NCI-H2196 treated with DMSO at 0.1 percent for 48 hours (cell line): ENCODE results near the gene GRK6.

Experiments
- DNase-seq: peaks from one replicate; lab custom pipeline; 2025; ENCODE audit not compliant: unreplicated experiment; lab: John Stamatoyannopoulos, UW

The GRK6 gene

DNA sequence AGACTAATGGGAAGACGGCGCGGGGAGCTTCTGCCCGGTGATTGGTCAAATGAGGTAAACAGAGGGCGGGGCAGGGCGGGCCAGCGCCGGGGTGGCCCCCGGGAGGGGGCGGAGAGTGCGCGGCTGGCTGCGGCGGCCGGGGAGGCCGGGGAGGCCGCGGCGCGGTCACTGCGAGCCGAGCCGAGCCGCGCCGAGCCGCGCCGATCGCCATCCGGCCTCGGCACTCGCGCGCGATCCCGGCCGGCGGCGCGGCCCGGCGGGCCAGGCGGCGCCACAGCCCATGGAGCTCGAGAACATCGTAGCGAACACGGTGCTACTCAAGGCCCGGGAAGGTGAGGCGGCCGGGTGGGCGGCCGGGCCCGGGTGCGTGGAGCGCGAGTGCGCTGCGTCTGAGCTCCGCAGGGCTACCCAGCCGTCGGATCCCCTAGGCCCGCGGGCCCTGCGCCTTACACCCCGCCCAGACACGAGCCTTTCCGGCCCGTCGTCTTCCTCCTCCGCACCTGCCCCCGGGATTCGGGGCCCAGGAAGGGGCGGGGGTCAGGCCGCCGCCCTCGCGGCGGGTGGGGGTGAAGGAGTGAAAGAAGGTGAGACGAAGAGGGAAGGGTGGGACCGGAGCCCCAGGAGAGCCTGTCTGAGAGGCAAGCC, at the start of gene GRK6:
TSS of gene GRK6 (plus strand) at position 111 of the 645 bp plus-strand sequence. CDS start at position 281, 170 bp downstream.
- DNase-seq: no peak

DNA sequence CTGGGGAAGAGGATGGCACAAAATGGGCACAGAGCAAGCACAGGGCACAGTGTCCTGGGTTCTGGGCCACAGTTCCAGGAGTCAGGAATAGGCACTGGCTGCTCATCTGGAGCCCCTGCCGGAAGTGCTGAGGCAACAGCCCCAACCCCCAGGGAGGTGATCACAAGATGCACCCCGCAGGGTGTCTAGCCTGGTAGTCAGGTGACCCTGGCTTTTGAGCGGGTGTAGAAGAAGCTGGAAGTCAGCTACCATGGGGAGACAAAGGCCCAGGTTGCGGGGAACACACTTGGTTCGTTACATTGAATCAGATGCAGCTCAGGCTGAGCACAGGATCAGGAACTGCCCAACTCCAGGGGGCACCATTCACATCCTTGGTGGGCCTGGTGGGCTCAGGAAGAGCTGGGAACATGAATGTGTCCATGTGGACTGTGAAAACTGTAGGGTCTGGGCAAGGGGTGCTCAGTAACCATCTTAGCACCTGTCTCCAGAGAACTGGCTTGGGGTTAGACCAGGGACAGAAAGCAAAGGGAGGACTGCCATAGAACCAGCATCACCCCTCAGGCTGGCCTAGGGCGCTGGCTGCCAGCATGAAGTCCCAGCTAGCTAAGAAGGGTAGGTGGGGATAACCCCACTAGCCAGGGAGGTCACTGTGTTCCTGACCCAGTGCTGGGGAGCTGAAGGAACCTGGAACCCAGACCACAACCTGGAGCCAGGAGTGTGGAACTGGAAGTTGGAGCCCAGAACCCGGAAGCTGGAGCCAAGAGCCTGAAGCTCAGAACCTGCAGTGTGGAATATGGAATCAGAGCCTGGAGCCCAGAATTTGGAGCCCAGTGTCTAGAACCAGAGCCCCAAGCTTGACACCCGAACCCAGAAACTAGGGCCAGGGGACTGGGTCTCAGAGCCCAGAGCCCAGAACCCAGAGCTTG, 48.4 kb upstream of the GRK6 start:
- DNase-seq: no peak

DNA sequence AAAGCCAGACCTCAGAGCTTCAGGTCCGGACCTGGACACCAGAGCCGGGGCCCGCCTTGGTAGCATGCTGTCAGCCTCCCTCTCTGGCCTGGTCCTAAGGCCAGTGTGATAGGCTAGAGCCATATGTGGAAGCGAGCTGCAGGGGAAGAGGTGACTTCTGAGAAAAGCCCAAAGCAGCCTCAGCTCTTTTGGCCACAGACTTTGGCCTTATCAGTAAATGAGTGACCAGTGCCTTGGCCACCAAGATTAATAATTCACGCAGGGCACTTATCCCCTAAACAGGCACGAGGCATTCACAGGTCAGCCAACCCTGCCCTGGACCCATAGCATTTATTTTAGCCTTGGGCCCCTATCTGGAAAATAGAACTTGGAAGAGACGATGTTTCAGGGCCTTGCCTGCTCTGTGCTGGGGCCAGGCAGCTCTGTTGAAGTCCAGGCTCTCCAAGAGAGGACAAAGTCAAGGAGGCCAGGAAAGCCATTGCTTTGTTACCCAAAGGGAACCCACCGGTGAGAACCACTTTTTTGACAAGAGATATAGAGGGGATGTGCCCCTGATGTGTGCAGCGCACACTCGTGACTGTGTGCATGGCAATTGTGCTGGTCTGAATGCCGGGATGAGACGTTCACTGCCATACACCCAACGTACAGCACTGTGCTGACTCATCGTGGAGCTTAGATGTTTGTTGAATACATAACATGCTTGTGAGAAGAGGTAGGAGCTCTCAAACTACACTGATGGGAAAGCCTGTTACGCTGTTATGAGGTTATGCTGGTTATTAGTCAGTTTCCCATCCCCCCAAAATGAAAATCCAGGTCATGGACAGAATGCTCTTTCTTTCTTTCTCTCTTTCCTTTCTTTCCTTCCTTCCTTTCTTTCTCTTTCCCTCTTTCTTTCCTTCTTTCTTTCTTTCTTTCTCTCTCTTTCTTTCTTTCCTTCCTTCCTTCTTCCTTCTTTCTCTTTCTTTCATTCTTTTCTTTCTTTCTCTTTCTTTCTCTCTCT, 47.3 kb upstream of the GRK6 start:
- DNase-seq: no peak

DNA sequence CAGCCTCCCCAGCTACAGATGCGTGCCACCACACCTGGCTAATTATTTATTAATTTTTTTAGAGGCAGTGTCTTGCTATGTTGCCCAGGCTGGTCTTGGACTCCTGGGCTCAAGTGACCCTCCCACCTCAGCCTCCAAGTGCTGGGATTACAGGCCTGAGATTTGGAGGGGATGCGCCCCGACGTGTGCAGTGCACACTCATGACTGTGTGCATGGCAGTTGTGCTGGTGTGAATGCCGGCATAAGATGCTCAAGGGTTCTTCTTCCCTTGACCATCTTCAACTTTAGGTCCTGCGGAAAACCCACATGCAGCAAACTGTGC, 45.7 kb upstream of the GRK6 start:
- no peak for DNase-seq

DNA sequence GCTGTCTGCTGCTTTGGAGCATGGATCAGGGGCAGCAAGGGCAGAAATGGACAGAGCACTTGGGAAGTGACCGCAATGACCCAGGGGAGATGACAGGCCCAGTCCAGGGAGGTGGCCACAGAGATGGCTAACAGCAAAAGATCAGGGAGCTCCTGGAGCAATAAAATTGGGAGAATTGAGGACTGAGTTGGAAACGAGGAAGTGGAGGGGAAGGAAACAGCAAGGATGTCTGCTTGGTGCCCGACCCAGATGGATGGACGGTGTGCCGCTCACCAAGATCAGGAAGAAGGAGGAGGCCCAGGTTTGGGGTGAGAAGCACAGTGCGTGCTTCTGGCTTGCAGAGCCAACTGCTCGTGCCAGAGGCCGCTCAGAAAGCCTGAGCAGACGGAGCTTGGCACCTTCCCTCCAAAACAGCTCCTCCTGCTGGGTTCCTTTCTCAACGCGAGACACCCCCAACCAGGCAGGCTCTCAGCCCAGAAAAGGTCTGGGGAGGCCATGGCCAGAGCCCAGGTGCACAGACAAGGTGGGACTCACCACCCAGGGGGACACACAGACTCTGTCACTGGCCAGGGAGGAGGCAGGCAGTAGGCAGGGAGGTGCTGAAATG, 44.0 kb upstream of the GRK6 start:
- no peak for DNase-seq

DNA sequence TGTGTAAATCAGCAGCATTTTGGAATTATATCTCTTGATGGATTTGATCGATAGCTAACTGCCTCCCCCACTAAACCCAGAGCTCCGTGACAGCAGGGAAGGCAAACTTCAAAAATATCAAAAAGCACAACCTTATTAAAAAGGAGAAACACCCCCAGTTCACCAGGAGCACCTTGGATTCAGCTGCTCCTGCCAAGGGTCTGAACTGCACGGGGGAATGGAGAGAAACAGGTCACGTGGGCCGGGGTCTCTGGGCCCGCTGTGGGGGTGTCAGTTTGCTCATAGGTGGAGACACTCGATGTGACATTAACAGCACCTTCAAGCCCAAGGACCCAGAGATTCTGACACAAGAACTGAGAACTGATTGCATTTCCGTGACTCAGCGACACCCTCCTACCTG, 43.3 kb upstream of the GRK6 start:
- no peak for DNase-seq

DNA sequence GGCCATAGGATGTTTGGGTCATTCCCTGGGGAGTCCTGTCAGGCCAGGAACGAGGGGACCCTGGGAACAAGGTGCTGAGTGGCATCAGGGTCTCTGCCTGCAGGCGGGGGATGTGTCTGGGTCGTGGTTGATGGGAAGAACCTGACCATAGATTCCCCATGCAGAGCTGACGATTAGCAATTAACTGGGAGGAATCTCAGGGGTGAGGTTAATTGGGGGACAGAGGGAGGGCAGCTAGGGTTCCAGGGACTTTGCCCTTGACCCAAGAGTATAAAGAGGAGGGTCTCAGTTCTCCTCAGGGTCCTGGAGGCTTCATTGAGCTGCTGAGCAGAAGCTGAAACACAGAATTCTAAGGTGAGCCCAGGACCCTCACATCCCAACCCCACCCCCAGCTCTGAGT, 42.3 kb upstream of the GRK6 start, which contains the start of gene SLC34A1:
TSS of gene SLC34A1 (plus strand) at position 301 of the 400 bp plus-strand sequence. CDS start 1,308 bp downstream, outside the sequence.
- DNase-seq: no peak

DNA sequence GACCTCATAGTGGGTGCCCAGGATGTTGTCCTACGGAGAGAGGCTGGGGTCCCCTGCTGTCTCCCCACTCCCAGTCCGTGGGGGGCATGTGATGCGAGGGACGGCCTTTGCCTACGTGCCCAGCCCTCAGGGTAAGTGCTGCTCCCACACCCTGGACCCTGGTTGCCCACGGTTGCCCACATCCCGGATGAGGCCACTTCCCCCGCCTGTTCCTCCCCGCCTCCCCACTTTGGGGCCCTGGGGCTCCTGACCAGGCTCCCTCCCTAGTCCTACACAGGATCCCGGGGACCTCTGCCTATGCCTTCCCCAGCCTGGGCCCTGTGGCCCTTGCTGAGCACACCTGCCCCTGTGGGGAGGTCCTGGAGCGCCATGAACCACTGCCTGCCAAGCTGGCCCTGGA, 40.8 kb upstream of the GRK6 start:
- no peak for DNase-seq

DNA sequence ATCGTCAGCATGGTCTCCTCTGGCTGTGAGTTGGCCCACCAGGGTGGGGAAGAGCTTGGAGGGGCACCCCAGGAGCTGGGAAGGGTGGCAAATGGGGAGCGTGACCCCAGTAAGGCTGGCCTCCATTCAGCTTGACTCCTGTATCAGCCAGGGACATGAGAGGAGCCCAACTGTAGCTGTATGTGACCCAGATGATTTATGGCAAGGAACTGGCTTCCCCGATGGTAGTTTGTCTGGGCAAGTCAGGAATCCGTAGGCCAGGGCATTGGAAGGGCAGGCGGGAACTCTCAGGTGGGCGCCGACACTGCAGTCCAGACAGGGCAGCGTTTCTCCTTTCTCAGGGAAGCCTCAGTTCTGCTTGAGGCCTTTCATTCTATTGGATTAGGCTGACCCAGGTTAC, 39.9 kb upstream of the GRK6 start:
- DNase-seq: no peak

DNA sequence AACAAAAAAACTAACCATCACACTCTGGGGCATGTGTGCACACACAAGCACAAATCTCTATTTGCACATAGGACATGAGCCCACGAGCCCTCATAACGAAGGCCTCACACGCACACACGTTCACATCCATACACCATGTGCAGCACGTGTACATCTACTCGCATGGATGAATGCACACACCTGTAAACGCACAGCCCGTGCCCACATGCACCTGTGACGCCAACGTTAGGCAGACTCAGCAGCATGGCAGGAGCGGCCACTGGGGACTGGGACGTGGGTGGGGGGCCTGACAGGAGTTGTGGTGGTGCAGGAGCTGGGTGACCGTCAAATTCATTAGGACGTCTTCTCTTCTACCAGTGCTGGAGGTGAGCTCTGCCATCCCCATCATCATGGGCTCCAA, 39.1 kb upstream of the GRK6 start:
- DNase-seq: no peak

DNA sequence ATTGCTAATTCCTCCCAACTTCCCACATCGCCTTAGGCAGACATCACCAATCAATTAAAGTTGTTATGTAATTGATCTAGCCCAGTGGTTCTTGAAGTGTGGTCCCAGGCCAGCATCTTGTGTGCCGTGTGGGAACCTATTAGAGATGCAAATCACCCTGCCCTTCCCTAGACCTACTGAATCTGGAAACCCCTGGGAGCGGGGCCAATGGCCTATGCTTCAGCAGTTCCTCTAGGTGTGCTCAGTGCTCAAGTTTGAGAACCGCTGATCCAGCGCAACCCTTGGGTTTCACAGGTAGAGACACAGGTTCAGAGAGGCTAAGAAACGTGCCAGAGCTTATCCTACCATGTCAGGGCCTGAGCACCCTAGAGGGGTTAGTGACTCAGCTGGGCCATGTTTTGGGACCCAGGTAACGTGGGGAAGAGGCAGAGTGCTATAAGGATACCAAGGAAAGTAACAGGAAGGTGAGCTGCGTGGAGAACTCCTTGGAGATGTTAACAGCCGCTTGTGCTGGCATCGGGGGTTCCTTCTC, 37.9 kb upstream of the GRK6 start:
- DNase-seq: no peak

DNA sequence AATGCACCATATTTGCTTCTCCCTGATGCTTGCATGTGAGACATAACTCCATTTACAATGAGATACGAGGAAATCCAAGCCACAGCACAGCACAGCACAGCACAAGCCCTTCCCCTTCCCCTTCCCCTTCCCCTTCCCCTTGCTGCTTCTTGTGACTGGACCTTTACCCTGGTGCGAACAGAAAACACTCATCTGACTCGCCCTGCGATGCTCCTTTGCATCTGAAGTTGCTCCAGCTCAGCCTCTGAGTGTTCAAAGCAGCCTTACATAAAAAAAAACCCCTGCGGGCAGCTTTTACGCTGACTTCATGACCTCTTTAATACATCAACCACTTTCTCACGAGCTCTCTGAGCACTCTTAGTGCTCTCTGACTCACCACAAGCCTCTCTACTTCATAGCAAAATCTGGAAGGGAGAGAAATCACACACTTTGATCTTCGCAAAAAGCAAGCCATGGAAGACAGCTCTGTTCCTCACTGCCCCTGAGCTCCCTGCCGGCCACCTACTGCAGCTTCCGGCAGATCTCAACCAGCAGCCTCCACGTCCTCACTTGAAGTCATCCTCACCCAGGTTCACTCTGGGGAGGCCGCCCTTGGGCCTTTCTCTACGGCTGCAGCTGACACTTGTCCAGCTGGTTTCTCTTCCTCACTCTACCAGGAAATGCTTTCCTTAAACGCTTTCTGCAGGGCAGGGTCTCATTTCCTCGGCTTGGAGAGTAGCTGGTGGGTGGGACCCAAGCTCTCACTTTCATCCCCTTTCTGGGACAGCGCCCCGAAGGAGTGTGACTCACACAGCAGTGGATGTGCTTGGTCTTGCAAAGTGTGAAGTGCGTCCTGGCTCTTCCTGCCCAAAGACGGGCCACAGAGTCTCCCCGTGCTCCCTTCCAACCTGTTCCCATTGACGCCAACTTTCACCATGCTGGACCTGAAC, 37.0 kb upstream of the GRK6 start:
- no peak for DNase-seq

DNA sequence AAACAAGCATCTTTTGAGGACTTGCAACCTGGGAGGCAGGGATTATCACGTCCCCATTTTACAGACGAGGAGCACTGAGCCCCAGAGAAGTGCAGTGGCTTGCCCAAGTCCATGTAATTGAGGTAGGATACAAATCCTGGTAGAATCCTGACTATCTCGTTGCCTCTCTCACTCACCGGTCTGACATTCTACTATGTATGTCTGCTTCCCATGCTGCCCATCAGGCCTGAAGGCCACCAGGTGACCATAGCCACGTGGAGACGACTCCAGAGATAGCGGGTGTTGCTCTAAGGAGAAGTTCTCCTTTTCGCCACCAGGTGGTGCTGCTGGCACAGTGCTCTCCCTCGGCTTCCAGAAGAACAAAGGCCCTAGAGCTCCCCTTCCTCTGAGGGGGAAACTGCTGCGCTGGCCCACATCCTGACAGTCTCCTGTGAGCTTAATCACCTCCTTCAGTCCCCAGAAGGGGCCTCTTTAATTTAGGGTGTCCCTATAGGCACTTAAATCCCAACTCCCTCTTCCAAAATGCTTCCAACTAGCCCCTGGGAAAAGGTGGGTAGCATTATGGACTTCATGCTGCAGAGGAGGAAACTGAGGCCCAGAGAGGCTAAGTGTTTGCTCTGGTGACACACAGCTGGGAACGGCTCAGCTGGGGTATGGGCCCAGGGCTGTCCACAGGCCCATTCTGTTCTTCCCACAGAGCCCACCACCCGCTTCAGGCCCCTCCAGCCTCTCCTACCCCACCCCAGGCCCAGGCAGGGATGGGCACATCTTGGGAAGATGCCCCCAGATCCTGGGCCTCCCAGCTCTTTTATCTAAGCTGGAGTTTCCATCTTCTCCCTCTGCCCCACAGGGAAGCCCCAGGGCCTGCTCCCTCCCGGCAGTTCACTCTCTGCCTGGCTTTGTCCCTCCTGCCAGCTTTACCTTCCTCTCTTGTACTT, 35.8 kb upstream of the GRK6 start:
- DNase-seq: peak; percentile 71

DNA sequence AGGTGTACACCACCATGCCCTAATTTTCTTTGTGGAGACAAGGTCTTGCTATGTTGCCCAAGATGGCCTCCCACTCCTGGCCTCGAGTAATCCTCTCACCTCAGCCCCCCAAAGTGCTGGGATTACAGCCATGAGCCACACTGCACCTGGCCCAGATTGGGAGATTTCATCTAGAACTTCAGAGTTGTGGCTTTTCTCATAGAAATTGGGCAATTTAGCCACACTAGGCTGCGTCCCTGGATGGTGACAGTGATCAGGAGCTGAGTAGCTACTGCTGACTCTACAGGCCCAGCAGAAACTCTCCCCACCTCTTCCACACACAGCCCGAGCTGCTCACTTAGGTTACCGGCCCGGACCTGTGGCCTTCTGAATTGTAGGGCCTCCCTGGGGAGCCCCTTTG, 33.7 kb upstream of the GRK6 start:
- no peak for DNase-seq

DNA sequence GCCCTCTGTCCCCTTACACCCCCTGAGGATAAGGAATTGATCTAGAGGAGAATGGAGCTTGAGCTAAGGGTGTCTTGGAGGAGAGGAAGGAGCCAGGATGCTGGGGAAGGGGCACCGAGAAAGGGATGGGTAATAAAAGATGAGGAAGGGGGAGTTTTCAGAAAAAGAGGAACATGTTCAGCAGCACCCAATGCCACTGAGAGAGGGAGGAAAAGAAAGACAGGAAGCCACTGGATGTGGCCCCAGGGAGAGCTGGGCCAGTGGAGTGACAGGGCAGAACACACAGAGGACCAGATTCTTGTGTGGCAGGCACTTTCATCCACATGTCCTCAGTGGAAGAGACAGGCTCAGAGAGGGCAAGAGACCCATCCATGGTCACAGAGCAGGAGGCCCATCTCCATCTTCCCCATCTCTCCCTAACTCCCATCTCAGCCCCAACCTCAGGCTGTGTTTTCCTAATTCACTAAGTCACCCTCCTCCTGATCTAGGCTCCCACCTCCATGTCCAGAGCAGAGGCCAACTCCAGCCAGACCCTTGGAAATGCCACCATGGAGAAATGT, 33.2 kb upstream of the GRK6 start:
- DNase-seq: no peak

DNA sequence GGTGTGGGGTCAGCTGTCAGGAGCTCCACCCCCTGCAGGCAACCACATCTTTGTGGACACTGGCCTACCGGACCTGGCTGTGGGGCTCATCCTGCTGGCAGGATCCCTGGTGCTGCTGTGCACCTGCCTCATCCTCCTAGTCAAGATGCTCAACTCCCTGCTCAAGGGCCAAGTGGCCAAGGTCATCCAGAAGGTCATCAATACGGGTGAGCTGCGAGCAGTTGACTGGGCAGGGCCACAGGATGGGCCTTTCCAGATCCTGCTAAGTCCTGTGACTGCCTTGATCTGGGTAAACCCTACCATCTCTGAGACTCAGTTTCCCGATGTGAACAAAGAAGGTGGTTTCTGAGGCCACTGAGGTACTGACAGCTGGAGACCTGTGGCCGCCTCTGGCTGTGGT, 32.5 kb upstream of the GRK6 start:
- no peak for DNase-seq

DNA sequence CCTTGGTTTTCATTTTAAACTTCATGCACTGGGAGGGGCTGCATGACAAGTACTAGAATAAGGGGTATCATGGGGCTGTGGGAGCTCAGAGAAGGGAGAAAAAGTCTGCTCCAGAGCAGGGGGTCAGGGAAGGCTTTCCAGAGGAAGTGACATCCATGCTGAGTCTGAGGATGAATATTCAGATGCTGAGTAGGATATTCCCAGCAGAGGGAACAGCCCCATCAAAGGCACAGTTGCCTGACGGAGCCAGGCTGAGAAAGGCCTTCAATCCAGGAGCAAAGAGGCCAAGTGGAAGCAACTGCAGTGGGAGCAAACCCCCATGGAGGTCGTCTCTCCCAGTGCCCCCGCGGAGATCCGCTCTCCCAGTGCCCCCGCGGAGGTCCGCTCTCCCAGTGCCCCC, 30.4 kb upstream of the GRK6 start:
- DNase-seq: no peak

DNA sequence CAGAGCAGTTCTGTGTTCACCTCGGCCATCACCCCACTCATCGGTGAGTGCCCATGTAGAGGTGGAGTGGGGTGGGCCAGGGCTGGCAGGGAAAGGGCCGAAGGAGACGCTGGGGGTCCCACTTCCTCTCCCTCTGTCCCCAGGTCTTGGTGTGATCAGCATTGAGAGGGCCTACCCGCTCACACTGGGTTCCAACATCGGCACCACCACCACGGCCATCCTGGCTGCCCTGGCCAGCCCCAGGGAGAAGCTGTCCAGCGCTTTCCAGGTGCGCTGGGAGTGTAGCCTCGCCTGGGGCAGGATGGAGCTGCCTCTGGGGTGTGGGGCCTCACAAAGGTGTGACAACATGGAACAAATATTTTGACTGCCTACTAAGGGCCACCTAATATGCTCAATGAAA, 29.7 kb upstream of the GRK6 start:
- no peak for DNase-seq
